ENCODE data around the gene HOXD10.
A peak's percentile ranks its signal among the peaks of the same experiment; 100 is the strongest.

The HOXD10 gene

GRCh38 chr2:176161825-176162626, 45.4 kb downstream of the HOXD10 start:
- Histone ChIP-seq H3K9ac (ENCODE audit: low read length) (no peak overlapping the region), H3K4me1 (ENCODE audit: control insufficient read depth, insufficient read depth, low read length) (no peaks in the 10 kb centered on the region), H3K27me3 (ENCODE audit: control insufficient read depth, insufficient read depth, low read length) (peaks cover 46% of the 10 kb centered on the region), H3K36me3 (ENCODE audit: control insufficient read depth, insufficient read depth, low read length) (no peaks in the 10 kb centered on the region), H3K27ac (ENCODE audit: low read depth, low read length) (no peak overlapping the region), H3K4me3 (ENCODE audit: low read length) (no peak overlapping the region)

GRCh38 chr2:176162911-176163671, 46.5 kb downstream of the HOXD10 start:
- Histone ChIP-seq H3K27ac (ENCODE audit: low read depth, low read length) (no peak overlapping the region), H3K4me3 (ENCODE audit: low read length) (no peak overlapping the region), H3K36me3 (ENCODE audit: control insufficient read depth, insufficient read depth, low read length) (no peaks in the 10 kb centered on the region), H3K4me1 (ENCODE audit: control insufficient read depth, insufficient read depth, low read length) (no peaks in the 10 kb centered on the region), H3K9ac (ENCODE audit: low read length) (no peak overlapping the region), H3K27me3 (ENCODE audit: control insufficient read depth, insufficient read depth, low read length) (peaks cover 42% of the 10 kb centered on the region)

- no peaks in the 10 kb centered on the region for H3K36me3 ChIP-seq (ENCODE audit: control insufficient read depth, insufficient read depth, low read length)
- no peak overlapping the region for H3K27ac ChIP-seq (ENCODE audit: low read depth, low read length)
- H3K9ac ChIP-seq (ENCODE audit: low read length): no peak overlapping the region
- H3K27me3 ChIP-seq (ENCODE audit: control insufficient read depth, insufficient read depth, low read length): peaks cover 38% of the 10 kb centered on the region
- no peak overlapping the region for H3K4me3 ChIP-seq (ENCODE audit: low read length)
- no peaks in the 10 kb centered on the region for H3K4me1 ChIP-seq (ENCODE audit: control insufficient read depth, insufficient read depth, low read length)
Measured at GRCh38 chr2:176163672-176164056, 47.1 kb downstream of the HOXD10 start.

GRCh38 chr2:176164201-176164600, 47.6 kb downstream of the HOXD10 start:
- H3K27me3 ChIP-seq (ENCODE audit: control insufficient read depth, insufficient read depth, low read length): peaks cover 38% of the 10 kb centered on the region
- no peaks in the 10 kb centered on the region for H3K4me1 ChIP-seq (ENCODE audit: control insufficient read depth, insufficient read depth, low read length)
- no peaks in the 10 kb centered on the region for H3K36me3 ChIP-seq (ENCODE audit: control insufficient read depth, insufficient read depth, low read length)
- no peak overlapping the region for H3K4me3 ChIP-seq (ENCODE audit: low read length)
- no peak overlapping the region for H3K27ac ChIP-seq (ENCODE audit: low read depth, low read length)
- H3K9ac ChIP-seq (ENCODE audit: low read length): no peak overlapping the region

GRCh38 chr2:176164611-176165369, 48.2 kb downstream of the HOXD10 start:
- Histone ChIP-seq H3K9ac (ENCODE audit: low read length) (no peak overlapping the region), H3K4me1 (ENCODE audit: control insufficient read depth, insufficient read depth, low read length) (no peaks in the 10 kb centered on the region), H3K27me3 (ENCODE audit: control insufficient read depth, insufficient read depth, low read length) (peaks cover 32% of the 10 kb centered on the region), H3K27ac (ENCODE audit: low read depth, low read length) (no peak overlapping the region), H3K36me3 (ENCODE audit: control insufficient read depth, insufficient read depth, low read length) (no peaks in the 10 kb centered on the region), H3K4me3 (ENCODE audit: low read length) (peak overlapping the region; percentile 14)

- Histone ChIP-seq H3K27ac (ENCODE audit: low read depth, low read length) (no peak overlapping the region), H3K9ac (ENCODE audit: low read length) (no peak overlapping the region), H3K27me3 (ENCODE audit: control insufficient read depth, insufficient read depth, low read length) (peaks cover 26% of the 10 kb centered on the region), H3K36me3 (ENCODE audit: control insufficient read depth, insufficient read depth, low read length) (no peaks in the 10 kb centered on the region), H3K4me1 (ENCODE audit: control insufficient read depth, insufficient read depth, low read length) (no peaks in the 10 kb centered on the region), H3K4me3 (ENCODE audit: low read length) (no peak overlapping the region)
Measured at GRCh38 chr2:176165370-176166050, 48.9 kb downstream of the HOXD10 start.

- peaks cover 20% of the 10 kb centered on the region for H3K27me3 ChIP-seq (ENCODE audit: control insufficient read depth, insufficient read depth, low read length)
Measured at GRCh38 chr2:176166272-176166671, 49.7 kb downstream of the HOXD10 start.

DNA sequence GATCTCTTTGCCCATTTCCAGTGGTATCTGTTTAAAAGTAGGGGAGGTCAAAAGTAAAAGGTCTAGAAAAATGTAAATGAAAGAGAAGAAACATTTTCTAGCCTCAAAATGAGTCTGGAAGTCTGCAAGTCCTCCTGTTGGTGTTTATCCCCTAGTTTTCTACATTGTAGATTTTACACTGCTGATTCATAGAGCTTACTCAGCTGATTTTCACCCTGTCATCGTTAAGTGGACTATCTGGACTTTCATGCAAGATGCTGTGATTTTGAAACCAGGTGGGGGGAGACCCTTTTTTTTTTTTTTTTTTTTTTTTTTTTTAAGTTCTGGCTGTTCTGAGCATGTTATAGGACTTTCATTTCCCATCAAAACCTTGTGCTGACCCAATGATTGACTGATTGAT, 50.8 kb downstream of the HOXD10 start:
- Histone ChIP-seq H3K27ac (ENCODE audit: low read depth, low read length) (no peak overlapping the region), H3K4me1 (ENCODE audit: control insufficient read depth, insufficient read depth, low read length) (no peaks in the 10 kb centered on the region), H3K27me3 (ENCODE audit: control insufficient read depth, insufficient read depth, low read length) (peaks cover 18% of the 10 kb centered on the region), H3K9ac (ENCODE audit: low read length) (no peak overlapping the region), H3K4me3 (ENCODE audit: low read length) (no peak overlapping the region), H3K36me3 (ENCODE audit: control insufficient read depth, insufficient read depth, low read length) (no peaks in the 10 kb centered on the region)

More at GRCh38 chr2:176166272-176166671, 49.7 kb downstream of the HOXD10 start:
- H3K27ac ChIP-seq (ENCODE audit: low read depth, low read length): no peak overlapping the region
- H3K9ac ChIP-seq (ENCODE audit: low read length): no peak overlapping the region
- H3K4me1 ChIP-seq (ENCODE audit: control insufficient read depth, insufficient read depth, low read length): no peaks in the 10 kb centered on the region
- no peaks in the 10 kb centered on the region for H3K36me3 ChIP-seq (ENCODE audit: control insufficient read depth, insufficient read depth, low read length)
- no peak overlapping the region for H3K4me3 ChIP-seq (ENCODE audit: low read length)

GRCh38 chr2:176169181-176169580, 52.6 kb downstream of the HOXD10 start:
- peaks cover 14% of the 10 kb centered on the region for H3K27me3 ChIP-seq (ENCODE audit: control insufficient read depth, insufficient read depth, low read length)
- H3K36me3 ChIP-seq (ENCODE audit: control insufficient read depth, insufficient read depth, low read length): no peaks in the 10 kb centered on the region
- H3K4me1 ChIP-seq (ENCODE audit: control insufficient read depth, insufficient read depth, low read length): no peaks in the 10 kb centered on the region
- no peak overlapping the region for H3K27ac ChIP-seq (ENCODE audit: low read depth, low read length)
- no peak overlapping the region for H3K9ac ChIP-seq (ENCODE audit: low read length)
- no peak overlapping the region for H3K4me3 ChIP-seq (ENCODE audit: low read length)
